T-helper 1 cell treated with Interleukin-12 subunit alpha and Interleukin-12 subunit beta and Interleukin-4 antibody, amounts not matched to agents 30 μg/mL and 1 μg/mL, for 36 hours (primary cell): ENCODE data around the gene NTNG1.

Source experiments
- H3K27ac Mint-ChIP-seq: one replicate; pipeline ENCODE4 v1.8.0; 2021; ENCODE audit warnings: mild to moderate bottlenecking, mixed read lengths
- H3K27me3 Mint-ChIP-seq: one replicate; pipeline ENCODE4 v1.8.0; 2021; ENCODE audit warnings: low read depth, mixed read lengths
- H3K36me3 Mint-ChIP-seq: one replicate; pipeline ENCODE4 v1.8.0; 2021; ENCODE audit warnings: low read depth, mixed read lengths
- H3K4me1 Mint-ChIP-seq: one replicate; pipeline ENCODE4 v1.8.0; 2021; ENCODE audit warnings: low read depth, mixed read lengths
- H3K4me3 Mint-ChIP-seq: one replicate; pipeline ENCODE4 v1.8.0; 2021; ENCODE audit warnings: mild to moderate bottlenecking, moderate library complexity, mixed read lengths
- H3K9me3 Mint-ChIP-seq: one replicate; pipeline ENCODE4 v1.8.0; 2021; ENCODE audit warnings: mixed read lengths

NTNG1 gene

DNA sequence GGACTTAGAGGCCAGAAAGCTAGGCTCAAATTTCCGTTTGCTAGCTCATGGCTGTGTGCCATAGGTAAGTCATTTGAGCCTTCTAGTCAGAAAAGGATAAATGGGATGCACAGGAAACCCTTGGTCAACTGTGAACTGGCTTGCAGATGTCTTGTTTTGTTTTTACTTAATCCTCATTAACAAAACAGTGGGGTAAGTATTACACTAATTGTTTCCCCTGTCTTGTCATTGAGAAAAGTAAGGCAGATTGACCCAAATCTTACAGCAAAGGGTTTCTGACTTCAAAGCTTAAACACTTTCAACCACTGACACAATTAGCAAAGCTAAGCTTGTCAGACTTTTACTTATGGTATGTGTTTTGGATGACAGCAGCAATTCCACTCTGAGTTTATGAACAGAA is 291.3 kb downstream of the NTNG1 start:
- no peak overlapping the region for H3K27ac Mint-ChIP-seq
- no peaks in the 10 kb centered on the region for H3K9me3 Mint-ChIP-seq
- no peaks in the 10 kb centered on the region for H3K27me3 Mint-ChIP-seq
- H3K4me3 Mint-ChIP-seq = no peak overlapping the region
- H3K4me1 Mint-ChIP-seq = peaks cover 1% of the 10 kb centered on the region
- no peaks in the 10 kb centered on the region for H3K36me3 Mint-ChIP-seq

DNA sequence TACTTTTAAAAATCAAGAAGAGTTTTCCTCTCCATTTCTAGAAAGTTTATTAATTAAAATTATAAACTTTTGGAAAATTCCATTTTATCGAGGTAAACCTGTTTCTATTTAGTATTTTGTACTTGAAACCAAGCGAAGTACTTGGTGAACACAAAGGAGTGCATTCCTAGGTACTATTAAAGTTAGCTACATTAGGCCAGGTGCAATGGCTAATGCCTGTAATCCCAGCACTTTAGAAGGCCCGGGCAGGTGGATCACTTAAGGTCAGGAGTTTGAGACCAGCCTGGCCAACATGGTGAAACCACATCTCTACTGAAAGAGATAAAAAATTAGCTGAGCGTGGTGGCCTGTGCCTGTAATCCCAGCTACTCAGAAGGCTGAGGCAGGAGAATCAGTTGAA is 292.2 kb downstream of the NTNG1 start:
- H3K4me1 Mint-ChIP-seq = peaks cover 1% of the 10 kb centered on the region

DNA sequence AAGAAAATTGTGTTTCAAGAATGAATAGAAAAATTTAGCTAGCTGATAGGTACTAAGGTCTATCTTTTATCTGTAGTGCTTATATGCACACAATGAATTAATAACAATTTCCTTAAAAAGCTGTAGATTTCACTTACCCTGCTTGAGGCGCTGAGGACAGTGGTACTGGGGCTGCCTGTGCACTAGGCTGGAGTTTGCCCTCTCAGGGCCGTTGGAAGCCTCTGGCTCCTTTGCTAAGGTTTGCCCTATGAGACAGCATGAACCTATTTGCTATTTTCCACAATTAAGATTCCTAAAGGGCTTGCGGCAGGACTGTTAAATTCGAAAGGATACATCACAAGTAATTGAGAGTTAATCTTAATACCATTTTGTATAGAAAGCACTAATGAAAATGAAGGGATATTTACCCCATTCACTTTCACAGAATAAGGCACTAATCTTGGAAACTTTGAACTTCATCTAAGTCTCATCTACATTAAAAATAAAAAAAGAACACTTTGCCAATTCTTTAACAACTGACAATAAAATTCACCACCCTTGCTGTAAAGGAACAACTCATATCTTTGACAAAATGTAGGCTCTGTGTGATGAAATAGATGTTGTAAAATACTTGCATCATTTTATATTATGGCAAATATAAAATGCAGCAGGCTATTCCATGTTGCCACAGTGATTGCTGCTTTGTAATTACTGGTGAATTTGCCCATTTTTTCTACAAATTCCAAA is 293.0 kb downstream of the NTNG1 start:
- Mint-ChIP-seq H3K4me3 (no peak overlapping the region), H3K27ac (no peak overlapping the region), H3K36me3 (no peaks in the 10 kb centered on the region), H3K27me3 (no peaks in the 10 kb centered on the region), H3K9me3 (no peaks in the 10 kb centered on the region), H3K4me1 (peaks cover 1% of the 10 kb centered on the region)

More for the DNA sequence above, 292.2 kb downstream of the NTNG1 start:
- no peaks in the 10 kb centered on the region for H3K27me3 Mint-ChIP-seq
- H3K4me3 Mint-ChIP-seq = no peak overlapping the region
- no peaks in the 10 kb centered on the region for H3K9me3 Mint-ChIP-seq
- no peaks in the 10 kb centered on the region for H3K36me3 Mint-ChIP-seq
- H3K27ac Mint-ChIP-seq = no peak overlapping the region

DNA sequence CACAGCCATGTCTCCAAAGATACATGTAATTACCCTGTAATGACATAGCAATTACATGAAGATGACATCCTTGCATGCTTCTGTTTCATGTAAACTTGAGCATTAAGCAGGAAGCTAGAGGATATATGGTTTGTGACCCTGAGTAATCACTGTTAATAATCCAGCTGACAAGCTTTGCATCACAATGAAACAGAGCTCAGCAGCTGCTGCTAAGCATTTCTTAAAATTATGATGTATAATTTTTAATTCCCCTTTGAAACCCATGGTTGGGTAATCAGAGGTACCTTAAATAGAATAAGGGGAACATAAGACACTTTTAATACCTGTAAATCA is 293.5 kb downstream of the NTNG1 start:
- Mint-ChIP-seq H3K27ac (no peak overlapping the region), H3K4me3 (no peak overlapping the region), H3K9me3 (no peaks in the 10 kb centered on the region), H3K36me3 (no peaks in the 10 kb centered on the region), H3K4me1 (peaks cover 1% of the 10 kb centered on the region), H3K27me3 (no peaks in the 10 kb centered on the region)

DNA sequence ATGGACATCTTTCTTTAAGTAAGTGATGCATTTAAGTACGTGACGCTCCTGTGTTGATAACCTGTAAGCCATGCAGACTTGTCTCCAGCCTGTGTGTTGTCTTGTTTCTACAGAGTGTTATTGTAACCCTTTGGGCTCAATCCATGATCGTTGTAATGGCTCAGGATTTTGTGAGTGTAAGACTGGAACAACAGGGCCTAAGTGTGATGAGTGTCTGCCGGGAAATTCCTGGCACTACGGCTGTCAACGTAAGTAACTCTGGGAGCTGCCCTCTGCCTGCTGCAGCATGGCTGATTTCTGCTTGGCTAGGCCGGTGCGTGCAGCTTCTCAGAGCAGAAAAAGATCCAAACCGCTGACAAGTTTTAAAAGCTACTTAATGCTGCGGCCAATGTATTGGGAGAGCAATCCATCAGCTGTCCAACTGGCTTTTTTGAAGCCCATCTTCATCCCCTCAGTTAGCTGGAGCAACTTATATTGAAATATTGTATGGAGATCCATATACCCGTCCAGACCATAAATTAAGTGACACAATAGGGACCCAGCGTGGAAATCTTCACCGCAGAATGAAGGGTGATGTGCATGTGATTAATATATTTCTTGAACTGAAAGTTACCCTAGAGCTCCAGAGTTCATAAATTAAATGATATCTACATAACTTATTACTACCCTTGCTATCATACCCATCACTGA is 295.9 kb downstream of the NTNG1 start:
- peaks cover 3% of the 10 kb centered on the region for H3K27me3 Mint-ChIP-seq
- no peak overlapping the region for H3K4me3 Mint-ChIP-seq
- no peak overlapping the region for H3K27ac Mint-ChIP-seq
- no peaks in the 10 kb centered on the region for H3K36me3 Mint-ChIP-seq
- H3K4me1 Mint-ChIP-seq = no peaks in the 10 kb centered on the region
- H3K9me3 Mint-ChIP-seq = no peaks in the 10 kb centered on the region

DNA sequence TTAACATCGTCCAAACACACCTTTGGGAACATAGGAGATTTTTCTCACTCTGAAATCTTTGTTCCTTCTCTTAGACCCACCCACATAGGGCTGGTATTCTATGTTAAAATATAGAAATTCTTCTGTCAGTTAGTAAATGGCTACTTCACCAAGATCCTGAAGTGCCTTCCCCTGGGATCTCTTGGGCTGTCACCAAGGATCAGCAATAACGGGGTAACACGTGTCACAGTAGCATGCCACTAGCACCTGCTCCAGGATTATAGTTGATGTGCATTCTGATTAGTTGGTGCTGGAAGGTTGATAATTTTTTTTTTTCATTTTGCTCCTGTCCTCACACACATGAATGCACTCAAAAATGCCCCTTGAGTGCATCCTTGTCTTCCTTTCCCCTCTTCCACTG is 298.7 kb downstream of the NTNG1 start:
- no peak overlapping the region for H3K27ac Mint-ChIP-seq
- no peaks in the 10 kb centered on the region for H3K4me1 Mint-ChIP-seq
- no peaks in the 10 kb centered on the region for H3K9me3 Mint-ChIP-seq
- no peaks in the 10 kb centered on the region for H3K36me3 Mint-ChIP-seq
- H3K27me3 Mint-ChIP-seq = peaks cover 10% of the 10 kb centered on the region
- H3K4me3 Mint-ChIP-seq = no peak overlapping the region

DNA sequence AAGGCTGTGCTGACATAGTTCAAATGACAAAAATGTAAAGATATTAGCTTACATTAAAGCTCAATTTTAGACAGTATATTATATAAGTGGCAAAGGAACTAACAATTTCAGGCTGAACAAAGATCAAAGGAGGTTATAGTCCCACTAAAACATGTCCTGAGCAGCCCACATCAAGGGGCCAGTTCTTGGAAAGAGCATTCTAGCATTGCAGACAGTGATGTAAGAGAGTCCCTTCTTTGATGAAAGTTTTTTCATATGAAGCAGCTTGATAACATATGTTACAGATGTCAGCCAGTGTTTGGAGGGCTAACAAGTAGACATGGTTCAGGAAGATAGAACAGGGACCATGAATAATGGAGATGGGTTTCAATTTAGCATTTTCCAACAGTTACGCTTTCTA is 301.7 kb downstream of the NTNG1 start:
- H3K36me3 Mint-ChIP-seq = no peaks in the 10 kb centered on the region
- H3K4me3 Mint-ChIP-seq = no peak overlapping the region
- peaks cover 10% of the 10 kb centered on the region for H3K27me3 Mint-ChIP-seq
- no peaks in the 10 kb centered on the region for H3K4me1 Mint-ChIP-seq
- H3K27ac Mint-ChIP-seq = no peak overlapping the region
- no peaks in the 10 kb centered on the region for H3K9me3 Mint-ChIP-seq

DNA sequence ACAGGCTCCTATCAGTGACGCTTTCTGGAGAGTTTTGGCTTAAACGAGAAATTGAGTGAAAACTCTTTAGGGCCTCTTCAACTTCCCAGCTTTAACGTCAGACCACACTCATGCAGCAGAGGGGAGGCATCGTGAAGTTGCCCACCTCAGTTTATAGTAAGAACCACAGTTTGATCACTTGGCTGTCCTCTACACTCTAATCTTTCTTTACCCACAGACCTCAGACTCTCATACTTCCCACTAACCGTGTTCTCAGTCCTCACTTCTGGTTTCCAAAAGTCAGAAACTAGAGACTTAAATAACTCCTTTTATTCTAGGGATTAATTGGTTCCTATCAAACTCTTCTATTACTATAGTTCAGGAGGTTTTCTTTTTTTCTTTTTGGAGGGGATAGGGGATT is 302.2 kb downstream of the NTNG1 start:
- Mint-ChIP-seq H3K36me3 (no peaks in the 10 kb centered on the region), H3K4me3 (no peak overlapping the region), H3K27me3 (peaks cover 10% of the 10 kb centered on the region), H3K27ac (no peak overlapping the region), H3K9me3 (no peaks in the 10 kb centered on the region), H3K4me1 (no peaks in the 10 kb centered on the region)

DNA sequence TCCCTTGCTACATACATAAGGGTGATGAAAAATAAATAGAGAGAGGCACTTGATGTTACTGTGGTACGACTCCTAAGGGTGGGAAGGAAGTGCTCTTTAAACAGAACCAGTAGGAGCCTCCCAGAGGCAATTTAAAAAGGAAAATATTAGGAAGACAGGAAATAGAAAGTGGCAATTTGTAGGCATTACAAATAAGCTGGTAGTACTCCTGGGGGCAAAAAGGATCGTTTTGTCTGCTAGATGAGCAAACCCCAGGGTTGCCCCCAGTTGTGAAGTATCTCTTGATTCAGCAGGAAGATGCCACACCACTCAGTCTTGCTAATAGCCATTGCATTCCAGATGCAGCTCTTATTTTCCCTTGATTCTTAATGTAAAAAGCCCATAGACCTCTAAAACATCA is 303.0 kb downstream of the NTNG1 start:
- Mint-ChIP-seq H3K9me3 (no peaks in the 10 kb centered on the region), H3K4me1 (no peaks in the 10 kb centered on the region), H3K36me3 (no peaks in the 10 kb centered on the region), H3K27ac (no peak overlapping the region), H3K27me3 (peaks cover 10% of the 10 kb centered on the region), H3K4me3 (no peak overlapping the region)

DNA sequence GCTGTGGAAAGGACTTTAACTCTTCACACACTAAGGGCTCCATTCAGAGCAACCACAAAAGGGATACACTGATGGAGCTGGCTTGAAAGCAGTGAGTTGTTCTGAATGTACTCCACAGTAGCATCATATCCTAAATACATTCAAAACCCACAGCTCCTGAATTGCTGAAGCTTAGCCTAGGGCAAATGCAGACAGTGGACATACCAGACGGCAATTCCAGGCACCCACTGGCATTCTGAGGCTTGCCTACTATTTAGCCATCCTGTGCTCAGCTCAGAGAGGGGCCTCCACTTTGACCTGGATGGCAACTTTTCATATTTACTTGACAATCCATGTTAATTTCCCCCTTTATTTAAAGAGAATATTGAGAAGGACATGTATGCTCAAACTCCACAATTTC is 303.5 kb downstream of the NTNG1 start:
- Mint-ChIP-seq H3K4me1 (no peaks in the 10 kb centered on the region), H3K27me3 (peaks cover 10% of the 10 kb centered on the region), H3K36me3 (no peaks in the 10 kb centered on the region), H3K4me3 (no peak overlapping the region), H3K27ac (no peak overlapping the region), H3K9me3 (no peaks in the 10 kb centered on the region)

DNA sequence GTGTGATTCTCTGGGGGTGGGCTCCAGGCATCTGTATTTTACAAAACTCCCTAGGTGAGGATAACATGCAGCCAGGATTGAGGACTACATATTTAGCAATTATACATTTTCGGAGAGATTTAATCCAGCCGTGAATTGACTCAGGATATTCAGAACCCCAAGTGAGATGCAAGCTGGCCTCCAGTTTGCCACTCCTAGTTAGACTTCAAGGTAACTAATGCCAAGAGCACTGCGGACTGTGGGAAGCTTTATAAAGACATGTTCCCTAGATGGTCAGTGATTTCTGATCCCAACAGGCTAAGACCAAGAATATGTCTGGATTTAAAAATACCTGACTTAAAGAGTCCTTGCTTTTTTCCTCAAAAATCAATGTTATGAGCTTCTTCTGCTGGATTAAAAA is 308.5 kb downstream of the NTNG1 start:
- H3K9me3 Mint-ChIP-seq = no peaks in the 10 kb centered on the region
- H3K27ac Mint-ChIP-seq = no peak overlapping the region
- no peak overlapping the region for H3K4me3 Mint-ChIP-seq
- no peaks in the 10 kb centered on the region for H3K36me3 Mint-ChIP-seq
- no peaks in the 10 kb centered on the region for H3K4me1 Mint-ChIP-seq
- no peaks in the 10 kb centered on the region for H3K27me3 Mint-ChIP-seq

DNA sequence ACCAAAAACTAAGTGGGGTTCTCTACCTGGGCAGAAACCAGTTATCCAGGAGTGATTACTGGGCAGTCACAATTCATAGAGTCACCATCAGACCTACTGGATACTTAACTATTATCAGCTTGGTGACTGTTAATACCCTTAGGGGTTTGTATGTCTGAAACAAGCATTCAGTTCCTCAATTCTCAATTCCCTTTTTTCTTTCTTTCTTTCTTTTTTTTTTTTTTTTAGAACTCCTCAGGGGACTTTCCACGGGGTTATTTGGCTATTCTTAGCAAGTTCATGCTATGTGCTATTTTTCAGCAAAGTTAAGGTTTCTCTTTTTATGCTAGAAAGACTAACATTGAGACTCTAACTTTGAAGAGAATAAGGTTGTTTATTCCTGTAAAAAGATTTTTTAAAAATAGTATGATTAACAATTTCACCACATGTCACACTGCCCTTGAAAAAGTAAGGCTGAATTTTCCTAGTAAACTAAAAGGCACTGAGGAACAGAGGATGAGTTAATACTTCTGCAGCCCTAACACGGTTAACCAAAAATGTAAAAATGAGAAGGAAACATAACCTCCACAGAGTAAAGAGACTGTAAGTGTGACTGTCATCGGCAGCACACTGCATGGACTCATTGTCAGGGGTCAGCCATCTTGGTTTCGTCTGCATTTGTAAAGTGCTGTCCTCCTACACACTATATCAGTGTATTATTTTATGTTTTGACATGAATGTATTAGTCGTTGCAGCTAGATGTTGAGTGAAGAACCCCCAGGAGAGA is 310.2 kb downstream of the NTNG1 start:
- Mint-ChIP-seq H3K4me1 (no peaks in the 10 kb centered on the region), H3K27me3 (no peaks in the 10 kb centered on the region), H3K27ac (no peak overlapping the region)

DNA sequence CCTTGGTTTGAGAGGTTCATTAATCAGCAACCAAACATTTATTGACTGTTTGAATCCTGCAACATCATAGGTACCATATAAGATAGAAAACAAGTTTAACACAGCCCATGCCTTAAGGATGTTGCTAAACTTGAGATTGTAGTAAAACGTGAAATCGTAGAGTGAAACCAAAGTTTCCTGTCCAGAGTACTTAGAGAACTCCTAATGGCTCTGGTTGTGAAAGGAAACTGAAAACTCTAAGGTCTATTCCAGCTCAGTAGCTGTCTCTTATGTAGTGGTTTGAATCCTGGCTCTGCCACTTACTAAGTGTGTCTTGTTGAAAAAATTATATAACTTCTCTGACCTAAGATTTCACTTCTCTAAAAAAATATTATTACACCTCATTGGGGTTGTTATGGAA is 310.9 kb downstream of the NTNG1 start:
- Mint-ChIP-seq H3K4me1 (no peaks in the 10 kb centered on the region), H3K27me3 (no peaks in the 10 kb centered on the region), H3K4me3 (no peak overlapping the region), H3K36me3 (no peaks in the 10 kb centered on the region), H3K27ac (no peak overlapping the region), H3K9me3 (no peaks in the 10 kb centered on the region)

More for the DNA sequence above, 310.2 kb downstream of the NTNG1 start:
- Mint-ChIP-seq H3K9me3 (no peaks in the 10 kb centered on the region), H3K4me3 (no peak overlapping the region), H3K36me3 (no peaks in the 10 kb centered on the region)

DNA sequence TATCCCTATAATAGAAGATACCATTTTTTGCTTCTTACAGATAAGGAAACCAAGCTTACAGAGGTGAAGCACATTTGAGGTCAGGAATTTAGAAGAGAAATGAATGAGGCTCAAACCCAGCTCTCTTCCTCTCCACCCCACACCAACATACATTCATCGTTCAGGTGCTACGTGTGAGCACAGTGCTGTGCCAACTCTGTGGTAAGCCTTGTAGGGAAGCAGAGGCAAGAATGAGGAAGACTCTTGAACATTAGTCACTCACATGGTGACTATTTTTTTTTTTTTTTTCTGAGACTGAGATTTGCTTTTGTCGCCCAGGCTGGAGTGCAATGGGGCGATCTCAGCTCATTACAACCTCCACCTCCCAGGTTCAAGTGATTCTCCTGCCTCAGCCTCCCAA is 314.0 kb downstream of the NTNG1 start:
- no peaks in the 10 kb centered on the region for H3K4me1 Mint-ChIP-seq
- H3K9me3 Mint-ChIP-seq = no peaks in the 10 kb centered on the region
- no peak overlapping the region for H3K27ac Mint-ChIP-seq
- H3K4me3 Mint-ChIP-seq = no peak overlapping the region
- no peaks in the 10 kb centered on the region for H3K36me3 Mint-ChIP-seq
- no peaks in the 10 kb centered on the region for H3K27me3 Mint-ChIP-seq

DNA sequence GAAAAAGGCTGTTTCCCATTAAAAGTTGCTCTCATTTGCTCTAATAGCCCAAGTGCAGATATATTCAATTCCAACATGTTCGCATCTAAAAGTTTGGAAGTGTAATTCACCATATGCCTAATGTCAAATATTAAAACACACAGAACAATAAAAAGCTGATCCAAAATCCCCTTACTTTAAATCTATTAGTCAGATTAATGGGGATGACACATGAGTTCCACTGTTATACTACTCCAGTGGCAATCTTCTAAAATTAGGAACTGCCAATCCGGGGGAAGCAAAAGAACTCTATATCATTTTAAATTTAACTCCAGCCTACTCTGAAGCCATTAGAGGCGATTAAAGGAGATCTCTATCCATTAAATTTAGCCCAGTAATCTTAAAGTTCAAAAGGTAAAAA is 317.1 kb downstream of the NTNG1 start:
- Mint-ChIP-seq H3K9me3 (no peaks in the 10 kb centered on the region), H3K4me3 (no peak overlapping the region), H3K27ac (no peak overlapping the region), H3K27me3 (no peaks in the 10 kb centered on the region), H3K36me3 (no peaks in the 10 kb centered on the region), H3K4me1 (no peaks in the 10 kb centered on the region)
